PC-3 (cell line): Measurements from ENCODE around the gene CACNA2D2. TPM values are rescaled to one million over a fixed set of nuclear protein-coding genes. Genes with fewer than 3 reads are reported as not detected.

ENCODE experiments used
- ATAC-seq: fragments of 200-7000 bp; cut with Tn5 transposase; 2 replicates; pipeline ENCODE4 v1.9.1; 2020; ENCODE audit warnings: mild to moderate bottlenecking, moderate library complexity
- BruUV-seq: library from RNA; stranded (reverse); fragments of 400-500 nt; replicated peaks from 2 replicates; lab custom pipeline; 2021; lab: Mats Ljungman, UMichigan
- CTCF ChIA-PET: fragments of 300-600 bp; sonication (Branson Sonifier 250); formaldehyde crosslinking; loops from one replicate; lab custom pipeline; 2022; ENCODE audit warnings: antibody characterized with exemption; lab: Charles Lee
- POLR2A ChIA-PET: fragments of 300-600 bp; sonication (Branson Sonifier 250); formaldehyde crosslinking; loops from one replicate; lab custom pipeline; 2022; ENCODE audit warnings: antibody characterized with exemption; ENCODE audit not compliant: unreplicated experiment; lab: Charles Lee
- DNase-seq: peaks from one replicate; pipeline ENCODE4 v3.0.0-alpha.2; 2015
- H2AFZ ChIP-seq: fragments of 300-600 bp; sonication (generic); 2 replicates; pipeline ENCODE4 v1.6.0; 2016; ENCODE audit warnings: antibody characterized with exemption, low read length
- H3F3A ChIP-seq: fragments of 300-600 bp; sonication (generic); one replicate; pipeline ENCODE4 v1.6.0; 2017; ENCODE audit warnings: antibody characterized with exemption, low read length, control low read depth, mild to moderate bottlenecking; ENCODE audit not compliant: unreplicated experiment
- H3K27ac ChIP-seq: fragments of 300-600 bp; sonication (generic); 2 replicates; pipeline ENCODE4 v1.5.1; 2016; ENCODE audit warnings: mild to moderate bottlenecking, low read length
- H3K27me3 ChIP-seq: fragments of 300-600 bp; sonication (generic); 2 replicates; pipeline ENCODE4 v1.6.1; 2016; ENCODE audit warnings: low read length, mixed read lengths
- H3K36me3 ChIP-seq: fragments of 300-600 bp; sonication (generic); 2 replicates; pipeline ENCODE4 v1.6.1; 2016; ENCODE audit warnings: low read depth, mixed run types, low read length, mixed read lengths
- H3K4me1 ChIP-seq: fragments of 300-600 bp; sonication (generic); 2 replicates; pipeline ENCODE4 v1.5.1; 2016; ENCODE audit warnings: low read length; ENCODE audit not compliant: insufficient read depth
- H3K4me2 ChIP-seq: fragments of 300-600 bp; sonication (generic); 2 replicates; pipeline ENCODE4 v1.6.0; 2016; ENCODE audit warnings: low read length
- H3K4me3 ChIP-seq: fragments of 300-600 bp; sonication (generic); 2 replicates; pipeline ENCODE4 v1.5.1; 2016; ENCODE audit warnings: mild to moderate bottlenecking, low read length, mixed read lengths
- H3K79me2 ChIP-seq: fragments of 300-600 bp; sonication (generic); 2 replicates; pipeline ENCODE4 v1.6.1; 2017; ENCODE audit warnings: low read length, mixed read lengths
- H3K9ac ChIP-seq: fragments of 300-600 bp; sonication (generic); 2 replicates; pipeline ENCODE4 v1.6.0; 2016; ENCODE audit warnings: mild to moderate bottlenecking, low read length
- H3K9me2 ChIP-seq: fragments of 300-600 bp; sonication (generic); replicated peaks from 2 replicates; pipeline ENCODE4 v1.6.1; 2016; ENCODE audit warnings: mixed run types, low read length, mixed read lengths
- H3K9me3 ChIP-seq: fragments of 300-600 bp; sonication (generic); 2 replicates; pipeline ENCODE4 v1.6.1; 2016; ENCODE audit warnings: low read length, mixed read lengths
- H4K20me1 ChIP-seq: fragments of 300-600 bp; sonication (generic); 2 replicates; pipeline ENCODE4 v1.6.1; 2016; ENCODE audit warnings: low read length, mixed read lengths
- EZH2 ChIP-seq: fragments of 300-600 bp; sonication (generic); IDR thresholded peaks from one replicate; pipeline ENCODE4 v1.6.1; 2017; ENCODE audit warnings: antibody characterized with exemption, mild to moderate bottlenecking, low read length; ENCODE audit not compliant: unreplicated experiment
- EZH2phosphoT487 ChIP-seq: fragments of 300-600 bp; sonication (generic); IDR thresholded peaks from 2 replicates; pipeline ENCODE4 v1.6.1; 2018; ENCODE audit warnings: mild to moderate bottlenecking, antibody characterized with exemption, low read length, borderline replicate concordance
- intact Hi-C: fragments of 100-400 bp; cut with micrococcal nuclease; formaldehyde crosslinking; loops from 2 replicates; pipeline ENCODE4 v1.9.0; 2023
- total RNA-seq: library from RNA; depleted of rRNA; stranded (reverse); fragments of >200 nt; gene quantifications from 2 replicates; pipeline ENCODE4 v1.2.3, GENCODE V29; 2014
- TF ChIP-seq, protein P1 (sequence below): fragments of 300-600 bp; sonication (generic); conservative IDR thresholded peaks from 2 replicates; pipeline ENCODE4 v1.5.1; 2017; ENCODE audit warnings: antibody characterized with exemption, low read depth, mild to moderate bottlenecking, low read length

Gene CACNA2D2
- total RNA-seq, 1 experiment from 2014 or later = 0.44 TPM

DNA sequence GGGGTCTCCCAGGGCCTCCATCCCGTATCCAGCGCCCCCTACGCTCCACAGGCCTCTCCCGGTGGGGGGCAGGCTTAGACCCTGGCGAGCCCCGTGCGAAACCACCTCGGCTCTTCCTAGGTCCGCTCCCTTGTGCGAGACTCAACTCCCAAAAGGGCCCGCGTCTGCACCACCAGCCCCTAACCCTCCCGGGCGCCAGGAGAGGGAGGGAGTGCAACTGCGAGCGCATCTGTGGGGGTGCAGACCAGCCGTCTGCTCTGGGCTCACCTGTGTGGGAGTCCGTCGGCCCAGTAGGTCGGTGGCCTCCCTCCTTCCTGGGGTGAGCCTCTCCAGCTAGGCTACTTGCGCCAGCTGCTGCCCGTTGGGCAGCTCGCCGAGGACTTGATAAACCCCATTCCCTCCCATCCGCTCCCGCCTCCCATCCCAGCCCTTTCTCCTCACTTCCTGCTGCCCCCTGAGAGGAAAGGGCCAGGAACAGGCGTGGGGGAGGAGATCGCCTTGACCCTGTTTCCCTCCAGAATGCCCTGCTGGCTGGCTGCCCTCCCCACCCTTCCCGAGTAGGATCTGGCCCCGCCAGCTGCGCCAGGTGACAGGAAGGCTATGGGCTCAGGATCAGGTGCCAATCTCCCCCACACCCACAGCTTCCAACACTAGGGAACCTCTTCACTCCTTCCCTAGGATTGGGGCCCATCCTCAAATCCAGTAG, 180.9 kb downstream of the CACNA2D2 start, which contains the start of gene HYAL2:
Gene HYAL2, minus strand, starts transcription at position 360 of the 706 bp plus-strand sequence. CDS start 2,256 bp downstream, outside the sequence.
- no peaks in the 10 kb centered on the region for H4K20me1 ChIP-seq
- peak within 1 kb of the TSS; percentile 93 for H3K9ac ChIP-seq
- H3K4me1 ChIP-seq = peaks cover 37% of the 10 kb centered on the region
- no peak for DNase-seq
- peak within 1 kb of the TSS; percentile 97 for H3K4me3 ChIP-seq
- no peaks in the 10 kb centered on the region for H3K9me3 ChIP-seq
- peaks cover 7% of the 10 kb centered on the region for H3F3A ChIP-seq
- H3K36me3 ChIP-seq = peaks cover 6% of the 10 kb centered on the region
- CTCF ChIA-PET = no interaction called here
- H3K27ac ChIP-seq = peak within 1 kb of the TSS; percentile 86
- no TSS peak for BruUV-seq
- H3K79me2 ChIP-seq = peaks cover 45% of the 10 kb centered on the region
- no peaks in the 10 kb centered on the region for H3K9me2 ChIP-seq
- no peaks in the 10 kb centered on the region for H3K27me3 ChIP-seq
- ATAC-seq = no peak
- intact Hi-C loops = loop anchor here (5.0 kb wide), 1 partner anchor 125 kb away; no protein-coding TSS in a partner anchor
- POLR2A ChIA-PET = no interaction called here
- peak within 1 kb of the TSS; percentile 99 for H3K4me2 ChIP-seq
- H2AFZ ChIP-seq = peak within 1 kb of the TSS; percentile 92
- TF ChIP-seq, protein P1, sequence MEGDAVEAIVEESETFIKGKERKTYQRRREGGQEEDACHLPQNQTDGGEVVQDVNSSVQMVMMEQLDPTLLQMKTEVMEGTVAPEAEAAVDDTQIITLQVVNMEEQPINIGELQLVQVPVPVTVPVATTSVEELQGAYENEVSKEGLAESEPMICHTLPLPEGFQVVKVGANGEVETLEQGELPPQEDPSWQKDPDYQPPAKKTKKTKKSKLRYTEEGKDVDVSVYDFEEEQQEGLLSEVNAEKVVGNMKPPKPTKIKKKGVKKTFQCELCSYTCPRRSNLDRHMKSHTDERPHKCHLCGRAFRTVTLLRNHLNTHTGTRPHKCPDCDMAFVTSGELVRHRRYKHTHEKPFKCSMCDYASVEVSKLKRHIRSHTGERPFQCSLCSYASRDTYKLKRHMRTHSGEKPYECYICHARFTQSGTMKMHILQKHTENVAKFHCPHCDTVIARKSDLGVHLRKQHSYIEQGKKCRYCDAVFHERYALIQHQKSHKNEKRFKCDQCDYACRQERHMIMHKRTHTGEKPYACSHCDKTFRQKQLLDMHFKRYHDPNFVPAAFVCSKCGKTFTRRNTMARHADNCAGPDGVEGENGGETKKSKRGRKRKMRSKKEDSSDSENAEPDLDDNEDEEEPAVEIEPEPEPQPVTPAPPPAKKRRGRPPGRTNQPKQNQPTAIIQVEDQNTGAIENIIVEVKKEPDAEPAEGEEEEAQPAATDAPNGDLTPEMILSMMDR = no peak
- no peak for TF ChIP-seq EZH2
- TF ChIP-seq EZH2phosphoT487 = no peak

GRCh38 chr3:50322115-50322385, 181.4 kb downstream of the CACNA2D2 start:
- TF ChIP-seq, protein P1 = no peak
- no peak for TF ChIP-seq EZH2phosphoT487
- TF ChIP-seq EZH2 = no peak
- Histone ChIP-seq H3K9ac (no peak overlapping the region), H3K9me3 (no peaks in the 10 kb centered on the region), H3K9me2 (no peaks in the 10 kb centered on the region), H2AFZ (peak overlapping the region; percentile 92; the same call in 1 of the 2 replicates), H3K79me2 (peaks cover 40% of the 10 kb centered on the region), H3K27me3 (no peaks in the 10 kb centered on the region), H3K4me3 (peak overlapping the region; percentile 97; the same call in 1 of the 2 replicates), H3F3A (peaks cover 12% of the 10 kb centered on the region), H4K20me1 (no peaks in the 10 kb centered on the region), H3K36me3 (peaks cover 6% of the 10 kb centered on the region), H3K27ac (no peak overlapping the region), H3K4me2 (peak overlapping the region; percentile 99), H3K4me1 (peaks cover 39% of the 10 kb centered on the region)
- BruUV-seq = no TSS peak
- intact Hi-C loops = loop anchor here (5.0 kb wide), 1 partner anchor 125 kb away; no protein-coding TSS in a partner anchor
- DNase-seq = no peak
- ChIA-PET CTCF (interaction anchor here (1.0 kb wide), 2 partner anchors 23 to 57 kb away, joined by 7 to 8 read pairs; partner anchors contain the start of genes HYAL3 and NAA80), POLR2A (no interaction called here)
- ATAC-seq = no peak
